H9 (cell line): ENCODE data around the gene GPR180. TPM values are rescaled to one million over a fixed set of nuclear protein-coding genes. Genes with fewer than 3 reads are reported as not detected.

Experiments used
- DNase-seq: peaks from one replicate; pipeline ENCODE4 v3.0.0-alpha.2; 2017
- H2AFZ ChIP-seq: one replicate; pipeline ENCODE4 v1.6.1; 2013; ENCODE audit warnings: mild to moderate bottlenecking, low read length, control low read depth, moderate library complexity
- H2AK5ac ChIP-seq: 2 replicates; pipeline ENCODE4 v1.6.1; 2013; ENCODE audit warnings: low read length, control low read depth, mixed read lengths; ENCODE audit not compliant: insufficient read length
- H2BK120ac ChIP-seq: one replicate; pipeline ENCODE4 v1.6.1; 2013; ENCODE audit warnings: low read depth, mild to moderate bottlenecking, low read length, control low read depth, inconsistent platforms; ENCODE audit not compliant: poor library complexity, severe bottlenecking
- H2BK12ac ChIP-seq: 2 replicates; pipeline ENCODE4 v1.6.1; 2013; ENCODE audit warnings: low read length, control low read depth, mixed read lengths, low read depth; ENCODE audit not compliant: insufficient read length
- H2BK15ac ChIP-seq: 2 replicates; pipeline ENCODE4 v1.6.1; 2013; ENCODE audit warnings: low read depth, low read length, control low read depth
- H2BK20ac ChIP-seq: one replicate; pipeline ENCODE4 v1.6.1; 2013; ENCODE audit warnings: low read depth, mild to moderate bottlenecking, low read length, control low read depth, inconsistent platforms; ENCODE audit not compliant: poor library complexity, severe bottlenecking
- H2BK5ac ChIP-seq: 2 replicates; pipeline ENCODE4 v1.6.1; 2013; ENCODE audit warnings: low read length, control low read depth, mixed read lengths; ENCODE audit not compliant: insufficient read length
- H3K14ac ChIP-seq: 2 replicates; pipeline ENCODE4 v1.6.1; 2013; ENCODE audit warnings: low read length, control low read depth; ENCODE audit not compliant: insufficient read depth
- H3K18ac ChIP-seq: 2 replicates; pipeline ENCODE4 v1.6.1; 2013; ENCODE audit warnings: low read depth, mild to moderate bottlenecking, mixed read lengths, low read length, control low read depth; ENCODE audit not compliant: insufficient read length
- H3K23ac ChIP-seq: 2 replicates; pipeline ENCODE4 v1.6.1; 2013; ENCODE audit warnings: low read length, control low read depth, mixed read lengths, low read depth; ENCODE audit not compliant: insufficient read length
- H3K23me2 ChIP-seq: 2 replicates; pipeline ENCODE4 v1.6.1; 2013; ENCODE audit warnings: low read depth, mild to moderate bottlenecking, mixed read lengths, low read length, control low read depth; ENCODE audit not compliant: insufficient read length, poor library complexity, severe bottlenecking
- H3K27ac ChIP-seq: 2 replicates; pipeline ENCODE4 v1.5.1; 2013; ENCODE audit warnings: low read length, control low read depth, mixed read lengths, low read depth; ENCODE audit not compliant: insufficient read length
- H3K27me3 ChIP-seq: 2 replicates; pipeline ENCODE4 v1.6.1; 2013; ENCODE audit warnings: low read length, control low read depth, inconsistent platforms; ENCODE audit not compliant: insufficient read depth
- H3K4ac ChIP-seq: 2 replicates; pipeline ENCODE4 v1.6.1; 2013; ENCODE audit warnings: low read depth, mild to moderate bottlenecking, control low read depth, inconsistent platforms, low read length, moderate library complexity
- H3K4me1 ChIP-seq: 2 replicates; pipeline ENCODE4 v1.6.1; 2013; ENCODE audit warnings: low read length, control low read depth, inconsistent platforms; ENCODE audit not compliant: insufficient read depth
- H3K4me2 ChIP-seq: 2 replicates; pipeline ENCODE4 v1.6.1; 2013; ENCODE audit warnings: low read length, control low read depth, mixed read lengths; ENCODE audit not compliant: insufficient read length, insufficient read depth
- H3K56ac ChIP-seq: 2 replicates; pipeline ENCODE4 v1.6.1; 2013; ENCODE audit warnings: low read depth, mild to moderate bottlenecking, mixed read lengths, low read length, control low read depth; ENCODE audit not compliant: insufficient read length
- H3K79me1 ChIP-seq: 2 replicates; pipeline ENCODE4 v1.6.1; 2013; ENCODE audit warnings: low read depth, mild to moderate bottlenecking, moderate library complexity, low read length, control low read depth, inconsistent platforms; ENCODE audit not compliant: insufficient read depth, poor library complexity, severe bottlenecking
- H3K79me2 ChIP-seq: 2 replicates; pipeline ENCODE4 v1.6.1; 2013; ENCODE audit warnings: low read length, control low read depth, inconsistent platforms; ENCODE audit not compliant: insufficient read depth
- H3K9ac ChIP-seq: 2 replicates; pipeline ENCODE4 v1.6.1; 2013; ENCODE audit warnings: low read length, control low read depth, mixed read lengths; ENCODE audit not compliant: insufficient read length; ENCODE audit errors: extremely low read depth
- H3K9me3 ChIP-seq: one replicate; pipeline ENCODE4 v1.6.1; 2013; ENCODE audit warnings: low read depth, low read length, inconsistent platforms; ENCODE audit not compliant: control insufficient read depth
- H3T11ph ChIP-seq: one replicate; pipeline ENCODE4 v1.6.1; 2013; ENCODE audit warnings: mild to moderate bottlenecking, low read length, control low read depth, inconsistent platforms
- H4K20me1 ChIP-seq: one replicate; pipeline ENCODE4 v1.6.1; 2013; ENCODE audit not compliant: control insufficient read depth, insufficient read length, insufficient read depth
- H4K5ac ChIP-seq: 2 replicates; pipeline ENCODE4 v1.6.1; 2013; ENCODE audit warnings: low read depth, mild to moderate bottlenecking, mixed read lengths, low read length, control low read depth; ENCODE audit not compliant: insufficient read length
- H4K8ac ChIP-seq: replicated peaks from 2 replicates; pipeline ENCODE4 v1.6.1; 2013; ENCODE audit warnings: low read length, control low read depth, mixed read lengths, low read depth; ENCODE audit not compliant: insufficient read length
- H4K91ac ChIP-seq: 2 replicates; pipeline ENCODE4 v1.6.1; 2013; ENCODE audit warnings: low read depth, mild to moderate bottlenecking, moderate library complexity, mixed read lengths, low read length, control low read depth; ENCODE audit not compliant: insufficient read length
- H3K27ac Mint-ChIP-seq, 3 experiments: 2 replicates in 2 of 3; 3 replicates in 1 of 3; pipeline ENCODE4 v1.8.0; 2020 to 2021; ENCODE audit warnings: mixed read lengths in 3 of 3, mild to moderate bottlenecking in 1 of 3, moderate library complexity in 1 of 3
- H3K27me3 Mint-ChIP-seq: 2 replicates; pipeline ENCODE4 v1.8.0; 2021; ENCODE audit warnings: low read depth, mild to moderate bottlenecking, moderate library complexity, mixed read lengths
- H3K36me3 Mint-ChIP-seq, 3 experiments: 2 replicates in 2 of 3; 3 replicates in 1 of 3; pipeline ENCODE4 v1.8.0; 2020 to 2021; ENCODE audit warnings: low read depth in 3 of 3, mixed read lengths in 3 of 3; ENCODE audit not compliant: insufficient read depth in 1 of 3
- H3K4me1 Mint-ChIP-seq, 2 experiments: 2 replicates each; pipeline ENCODE4 v1.8.0; 2020; ENCODE audit warnings: mixed read lengths in 2 of 2
- H3K4me3 Mint-ChIP-seq, 2 experiments: 2 replicates in 1 of 2; 3 replicates in 1 of 2; pipeline ENCODE4 v1.8.0; 2020 to 2021; ENCODE audit warnings: mild to moderate bottlenecking in 2 of 2, mixed read lengths in 2 of 2, moderate library complexity in 1 of 2
- H3K9me3 Mint-ChIP-seq, 2 experiments: 2 replicates in 1 of 2; 3 replicates in 1 of 2; pipeline ENCODE4 v1.8.0; 2020; ENCODE audit warnings: mild to moderate bottlenecking in 2 of 2, mixed read lengths in 2 of 2, moderate library complexity in 1 of 2
- WGBS: extraction: QIAGEN DNeasy Blood & Tissue Kit; methylation state at CpG from one replicate; pipeline ENCODE4 v1.1.7; 2013; ENCODE audit warnings: missing lambda C conversion rate, low lambda C conversion rate, mixed read lengths; ENCODE audit not compliant: insufficient read length; ENCODE audit errors: extremely low coverage; 5-methylcytosine and 5-hydroxymethylcytosine counted together
- total RNA-seq: library from RNA; stranded (reverse); gene quantifications from 2 replicates; pipeline ENCODE4 v1.2.1, GENCODE V29; 2021
- TF ChIP-seq, protein P1 (sequence below): fragments of 200-600 bp; sonication (generic); conservative IDR thresholded peaks from 3 replicates; pipeline ENCODE4 v1.8.0; 2021; ENCODE audit warnings: antibody characterized with exemption, mild to moderate bottlenecking

Gene GPR180
- total RNA-seq, 1 experiment from 2014 or later = 5.1 TPM

DNA sequence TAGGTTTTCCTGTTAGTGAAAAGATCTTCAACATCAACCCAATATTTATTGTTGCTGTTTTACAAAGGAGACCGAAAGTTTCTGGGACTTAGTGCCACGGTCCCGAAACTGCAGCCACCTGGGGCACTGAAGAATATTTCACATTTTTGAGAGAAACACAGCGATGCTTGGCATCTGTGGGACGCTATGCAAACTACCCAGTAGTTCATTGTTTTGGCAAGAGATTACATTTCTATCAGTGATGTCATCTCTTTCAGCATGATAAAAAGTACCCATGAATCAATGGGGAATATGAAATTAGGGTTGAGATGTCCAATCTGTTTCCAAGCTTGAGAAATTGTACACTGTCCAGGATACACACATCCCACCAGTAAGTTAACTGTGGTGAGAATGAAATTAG lies 49.6 kb upstream of the GPR180 start:
- no peaks in the 10 kb centered on the region for H3K9me3 ChIP-seq
- no peak overlapping the region for H3K14ac ChIP-seq
- H3K23me2 ChIP-seq = peaks cover 6% of the 10 kb centered on the region
- H3K27me3 Mint-ChIP-seq = peaks cover 7% of the 10 kb centered on the region
- no peak overlapping the region for H2BK12ac ChIP-seq
- no peak overlapping the region for H2AK5ac ChIP-seq
- H2BK20ac ChIP-seq = no peak overlapping the region
- no peaks in the 10 kb centered on the region; a peak in 1 of 7 replicates for H3K36me3 Mint-ChIP-seq
- no peaks in the 10 kb centered on the region for H3K79me1 ChIP-seq
- H2BK5ac ChIP-seq = no peak overlapping the region
- H3K23ac ChIP-seq = no peak overlapping the region
- no peak overlapping the region for H3K4me3 Mint-ChIP-seq
- TF ChIP-seq, protein P1, sequence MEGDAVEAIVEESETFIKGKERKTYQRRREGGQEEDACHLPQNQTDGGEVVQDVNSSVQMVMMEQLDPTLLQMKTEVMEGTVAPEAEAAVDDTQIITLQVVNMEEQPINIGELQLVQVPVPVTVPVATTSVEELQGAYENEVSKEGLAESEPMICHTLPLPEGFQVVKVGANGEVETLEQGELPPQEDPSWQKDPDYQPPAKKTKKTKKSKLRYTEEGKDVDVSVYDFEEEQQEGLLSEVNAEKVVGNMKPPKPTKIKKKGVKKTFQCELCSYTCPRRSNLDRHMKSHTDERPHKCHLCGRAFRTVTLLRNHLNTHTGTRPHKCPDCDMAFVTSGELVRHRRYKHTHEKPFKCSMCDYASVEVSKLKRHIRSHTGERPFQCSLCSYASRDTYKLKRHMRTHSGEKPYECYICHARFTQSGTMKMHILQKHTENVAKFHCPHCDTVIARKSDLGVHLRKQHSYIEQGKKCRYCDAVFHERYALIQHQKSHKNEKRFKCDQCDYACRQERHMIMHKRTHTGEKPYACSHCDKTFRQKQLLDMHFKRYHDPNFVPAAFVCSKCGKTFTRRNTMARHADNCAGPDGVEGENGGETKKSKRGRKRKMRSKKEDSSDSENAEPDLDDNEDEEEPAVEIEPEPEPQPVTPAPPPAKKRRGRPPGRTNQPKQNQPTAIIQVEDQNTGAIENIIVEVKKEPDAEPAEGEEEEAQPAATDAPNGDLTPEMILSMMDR = no peak
- WGBS = no CpG with 5 or more reads among the region's 5 CpGs
- no peaks in the 10 kb centered on the region for H4K20me1 ChIP-seq
- H2AFZ ChIP-seq = no peak overlapping the region
- no peak overlapping the region for H3K18ac ChIP-seq
- no peak overlapping the region for H2BK120ac ChIP-seq
- no peak overlapping the region for H4K8ac ChIP-seq
- no peak overlapping the region for H3K27ac Mint-ChIP-seq
- no peaks in the 10 kb centered on the region for H3K4me1 ChIP-seq
- no peaks in the 10 kb centered on the region for H3K79me2 ChIP-seq
- no peak overlapping the region for H3K27ac ChIP-seq
- no peaks in the 10 kb centered on the region for H3K27me3 ChIP-seq
- H3K4me1 Mint-ChIP-seq = peaks cover 12 to 19% of the 10 kb centered on the region in 2 experiments
- H3K4ac ChIP-seq = no peak overlapping the region
- no peak overlapping the region for H3T11ph ChIP-seq
- H3K9me3 Mint-ChIP-seq = peaks cover 0 to 5% of the 10 kb centered on the region in 2 experiments; a peak in 1 of 5 replicates
- no peak for DNase-seq
- H4K91ac ChIP-seq = no peak overlapping the region
- no peak overlapping the region for H3K9ac ChIP-seq
- no peak overlapping the region for H3K4me2 ChIP-seq
- H4K5ac ChIP-seq = no peak overlapping the region
- H2BK15ac ChIP-seq = no peak overlapping the region
- H3K56ac ChIP-seq = no peak overlapping the region
